GM11168 (cell line): ENCODE measurements around the gene TRIM66.

Experiments used
- in situ Hi-C: fragments of 300-500 bp; cut with MboI; formaldehyde crosslinking; loops from one replicate; pipeline ENCODE4 v1.12.0; 2022; ENCODE audit warnings: low sequenced_read_pairs; ENCODE audit not compliant: unreplicated experiment

Gene TRIM66

DNA sequence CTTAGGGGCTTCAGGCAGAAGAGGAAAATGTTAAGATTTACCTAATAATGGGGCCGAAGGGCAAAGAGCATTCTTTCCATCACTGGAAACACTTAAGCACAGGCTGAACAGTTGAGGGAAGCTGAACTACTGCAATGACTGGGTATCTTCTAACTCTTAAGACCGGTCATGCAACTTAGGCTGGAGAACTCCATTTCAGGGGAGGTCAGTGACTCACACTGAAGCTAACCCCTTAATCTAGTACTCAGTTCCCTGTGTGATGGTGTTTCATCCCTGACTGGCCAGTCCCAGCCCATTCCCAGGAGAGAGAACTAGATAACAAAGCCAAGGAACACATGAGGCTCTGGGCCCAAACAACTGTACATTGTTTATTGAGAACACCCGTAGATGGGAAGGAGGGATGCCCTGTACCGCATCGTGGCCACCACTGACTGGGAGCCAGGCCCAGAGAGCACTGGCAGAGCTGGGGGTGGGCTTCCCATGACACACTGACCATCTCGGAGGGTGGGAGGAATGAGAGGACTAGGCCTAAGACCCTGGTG is 10.6 kb upstream of the TRIM66 start:
- in situ Hi-C loops: loop anchor here (25.0 kb wide), 1 partner anchor 269 kb away; the partner anchor contains the start of gene TMEM9B

DNA sequence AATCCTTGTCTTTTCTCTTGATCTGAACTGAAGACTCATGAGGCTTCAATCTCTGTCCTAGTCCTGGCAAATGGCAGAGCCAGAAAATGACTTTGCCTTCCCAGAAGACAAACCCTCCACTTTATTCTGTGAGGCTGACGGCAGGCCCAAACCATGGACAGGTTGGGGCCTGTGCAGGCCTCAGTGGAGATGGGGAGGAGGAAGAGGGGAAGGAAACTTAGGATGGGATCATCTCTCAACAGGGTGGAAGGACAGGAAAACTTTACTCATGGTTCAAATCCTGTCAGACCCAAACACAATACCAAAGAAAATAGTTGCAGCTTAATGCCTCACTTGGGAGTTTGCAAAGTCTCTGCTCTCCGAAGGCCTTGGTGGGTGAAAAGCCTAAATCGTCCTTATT is 10.0 kb upstream of the TRIM66 start:
- in situ Hi-C loops: loop anchor here (25.0 kb wide), 1 partner anchor 270 kb away; the partner anchor contains the start of gene TMEM9B

DNA sequence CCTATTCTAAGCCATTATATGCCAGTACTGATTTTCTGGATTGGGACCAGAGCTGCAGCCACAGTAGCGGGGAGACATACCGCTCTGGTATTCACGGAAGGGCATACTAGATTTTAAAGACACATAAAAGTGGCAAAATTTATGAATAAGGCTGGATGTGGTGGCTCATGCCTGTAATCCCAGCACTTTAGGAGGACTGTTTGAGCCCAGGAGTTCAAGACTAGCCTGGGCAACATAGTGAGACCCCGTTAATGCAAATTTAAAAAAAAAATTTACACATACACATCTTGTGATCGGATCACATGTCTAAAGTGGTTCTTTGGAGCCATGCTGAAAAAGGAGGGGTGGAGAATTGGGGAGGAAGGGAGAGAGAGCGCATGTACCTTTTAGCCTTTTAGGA is 9.1 kb upstream of the TRIM66 start:
- in situ Hi-C loops: loop anchor here (25.0 kb wide), 1 partner anchor 271 kb away; the partner anchor contains the start of gene TMEM9B

DNA sequence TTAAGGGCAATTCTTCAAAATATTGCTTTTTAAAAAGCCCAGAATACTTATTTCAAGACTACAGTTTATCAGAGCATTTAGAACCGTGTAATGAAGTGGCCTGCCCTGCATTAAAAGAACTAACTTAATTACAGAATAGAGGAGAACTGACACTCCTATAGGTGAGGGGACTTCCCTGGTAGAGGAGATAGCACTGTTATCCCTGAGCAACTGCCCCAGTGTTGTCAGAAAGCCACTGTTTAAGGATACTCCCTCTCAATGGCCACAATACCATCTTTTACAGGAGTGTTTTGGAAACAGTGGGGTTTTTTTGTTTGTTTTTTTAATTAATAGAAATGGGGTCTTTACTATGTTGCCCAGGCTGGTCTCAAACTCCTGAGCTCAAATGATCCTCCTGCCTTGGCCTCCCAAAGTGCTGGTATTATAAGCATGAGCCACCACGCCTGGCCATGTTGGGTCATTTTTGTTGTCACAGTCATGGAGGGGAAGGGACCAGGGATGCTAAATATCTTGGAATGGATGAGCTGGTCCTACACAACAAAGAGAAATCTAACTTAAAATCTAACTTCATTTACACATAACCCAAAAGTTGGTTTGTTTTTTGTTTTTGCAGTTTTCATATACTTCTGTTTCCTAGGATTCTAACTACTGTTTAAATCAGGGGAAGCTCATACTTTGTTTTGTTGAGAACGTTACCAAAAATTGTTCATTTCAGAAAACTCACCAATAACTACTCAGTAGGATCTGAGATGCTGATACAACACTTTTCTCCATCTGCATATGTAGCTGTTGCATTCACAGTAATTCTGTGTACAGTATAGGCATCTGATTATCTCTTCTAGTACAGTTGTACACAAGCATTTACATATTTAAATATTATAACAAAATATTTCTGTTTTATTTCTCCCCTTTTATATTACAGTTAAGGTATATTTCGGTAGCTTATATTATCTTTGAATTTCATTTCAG is 8.2 kb upstream of the TRIM66 start:
- in situ Hi-C loops: loop anchor here (25.0 kb wide), 1 partner anchor 272 kb away; the partner anchor contains the start of gene TMEM9B

DNA sequence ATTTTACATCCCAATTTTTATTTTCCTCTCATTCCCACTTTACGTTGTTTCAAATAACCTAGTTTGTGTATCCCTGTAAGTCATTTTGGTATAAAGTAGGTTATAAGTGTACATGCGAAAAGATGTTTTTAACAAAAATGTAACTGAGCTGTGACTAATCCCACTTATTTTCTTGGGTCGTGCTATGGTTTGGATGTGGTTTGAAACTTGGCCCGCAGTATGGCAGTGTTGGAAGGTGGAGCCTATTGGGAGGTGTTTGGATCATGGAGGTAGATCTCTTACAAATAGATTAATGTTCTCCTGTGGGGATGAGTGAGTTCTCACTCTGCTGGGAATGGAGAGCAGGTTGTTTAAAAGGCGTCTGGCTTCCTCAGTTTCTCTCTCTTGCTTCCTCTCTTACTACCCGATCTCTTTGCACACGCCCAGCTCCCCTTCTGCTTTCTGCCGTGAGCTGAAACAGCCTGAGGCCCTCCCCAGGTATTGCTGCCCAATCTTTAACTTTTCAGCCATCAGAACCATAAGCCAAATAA is 7.3 kb upstream of the TRIM66 start:
- in situ Hi-C loops: loop anchor here (25.0 kb wide), 1 partner anchor 273 kb away; the partner anchor contains the start of gene TMEM9B

DNA sequence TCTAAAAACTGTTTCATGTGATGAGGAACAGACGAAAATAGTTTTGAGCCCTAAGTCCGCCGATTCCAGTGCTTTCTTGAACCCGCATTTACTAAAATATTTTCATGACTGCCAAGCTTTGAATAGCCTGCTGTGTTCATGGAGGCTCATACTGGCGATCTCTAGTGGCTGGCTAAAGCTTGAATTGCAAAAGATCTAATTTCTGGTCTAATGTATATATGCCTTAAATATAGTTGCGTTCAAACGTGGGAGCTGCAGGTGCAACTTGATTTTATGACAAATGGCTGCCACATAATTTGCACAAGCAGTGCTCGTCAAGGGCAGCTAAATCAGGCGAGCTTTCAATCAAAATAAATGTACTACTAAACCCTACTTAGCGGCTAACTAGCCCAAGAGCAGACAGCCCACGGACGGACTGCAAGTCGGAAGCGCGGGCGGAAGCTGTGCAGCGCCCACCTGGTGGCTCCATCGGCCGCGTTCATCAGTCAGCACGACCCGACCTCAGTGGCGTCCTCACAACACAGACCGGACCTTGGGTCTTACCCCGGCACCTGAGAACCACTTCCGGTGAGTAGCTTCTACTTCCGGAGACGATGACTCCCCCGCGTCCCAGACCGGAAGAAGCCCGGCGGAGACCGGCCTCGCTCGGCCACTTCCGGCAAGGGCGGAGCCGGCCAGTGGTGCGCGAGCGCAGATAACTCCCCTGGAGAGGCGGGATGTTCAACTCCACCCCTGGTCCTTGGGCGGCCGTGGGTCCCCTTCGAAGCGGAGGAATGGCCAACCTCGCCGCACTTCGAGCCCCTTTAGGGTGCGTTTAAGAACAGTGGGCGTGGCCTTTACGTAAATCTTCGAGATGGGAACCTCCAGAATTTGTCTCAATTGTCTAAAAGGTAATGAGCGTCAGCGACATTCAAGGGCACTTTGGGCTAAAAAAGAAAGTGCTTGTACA is 6.2 kb upstream of the TRIM66 start:
- in situ Hi-C loops: loop anchor here (25.0 kb wide), 1 partner anchor 274 kb away; the partner anchor contains the start of gene TMEM9B

DNA sequence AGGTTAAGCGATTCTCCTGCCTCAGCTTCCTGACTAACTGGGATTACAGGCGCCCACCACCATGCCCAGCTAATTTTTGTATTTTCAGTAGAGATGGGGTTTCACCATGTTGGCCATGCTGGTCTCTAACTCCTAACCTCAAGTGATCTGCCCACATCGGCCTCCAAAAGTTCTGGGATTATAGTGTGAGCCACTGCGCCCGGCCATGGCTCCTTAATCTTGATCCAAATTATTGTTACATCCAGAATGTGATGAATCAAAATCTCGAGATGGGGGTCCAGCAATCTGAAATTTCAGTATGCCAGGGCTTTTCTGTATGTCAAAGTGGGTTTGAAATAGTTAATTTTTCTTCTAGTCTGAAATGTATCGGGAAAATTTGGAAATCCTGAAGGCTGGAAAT is 3.9 kb upstream of the TRIM66 start:
- in situ Hi-C loops: loop anchor here (25.0 kb wide), 1 partner anchor 276 kb away; the partner anchor contains the start of gene TMEM9B

DNA sequence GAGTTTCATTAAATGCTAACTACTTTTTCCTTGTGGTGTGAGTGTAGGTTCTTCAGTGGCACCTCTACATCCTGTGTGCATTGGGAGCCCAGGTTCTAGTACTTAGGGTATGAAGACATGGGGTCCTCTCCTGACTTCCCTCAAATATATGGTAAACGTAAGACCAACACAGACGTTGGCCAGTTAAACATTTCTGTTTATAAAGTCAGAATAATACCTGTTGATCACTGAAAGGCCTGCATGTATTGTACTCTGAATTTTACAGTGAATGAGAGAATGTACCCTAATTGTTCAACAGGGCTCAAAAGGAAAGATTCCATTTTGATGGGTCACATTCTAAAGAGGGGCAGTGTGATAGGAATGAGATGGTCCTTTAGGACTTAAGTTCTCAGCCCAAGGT is 3.4 kb upstream of the TRIM66 start:
- in situ Hi-C loops: loop anchor here (25.0 kb wide), 1 partner anchor 276 kb away; the partner anchor contains the start of gene TMEM9B

DNA sequence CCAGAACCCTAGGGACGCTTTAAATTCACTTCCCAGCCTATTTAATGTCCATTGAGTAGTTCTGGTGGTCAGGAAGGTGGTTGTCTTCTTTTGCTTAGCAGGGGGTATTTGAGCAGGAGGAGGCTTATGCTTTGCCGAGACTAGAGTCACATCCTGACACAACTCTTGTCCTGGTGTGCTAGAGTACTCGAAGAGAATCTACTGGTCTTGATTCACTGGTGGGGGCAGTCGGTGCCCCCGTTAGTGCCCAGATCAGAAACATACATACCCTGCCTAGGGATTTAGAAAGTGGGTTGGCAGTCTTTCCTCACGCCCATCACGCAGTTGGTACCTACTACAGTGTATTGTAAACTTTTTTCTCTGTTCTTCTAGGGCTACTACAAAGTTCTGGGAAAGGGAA is 2.8 kb upstream of the TRIM66 start:
- in situ Hi-C loops: loop anchor here (25.0 kb wide), 1 partner anchor 277 kb away; the partner anchor contains the start of gene TMEM9B

DNA sequence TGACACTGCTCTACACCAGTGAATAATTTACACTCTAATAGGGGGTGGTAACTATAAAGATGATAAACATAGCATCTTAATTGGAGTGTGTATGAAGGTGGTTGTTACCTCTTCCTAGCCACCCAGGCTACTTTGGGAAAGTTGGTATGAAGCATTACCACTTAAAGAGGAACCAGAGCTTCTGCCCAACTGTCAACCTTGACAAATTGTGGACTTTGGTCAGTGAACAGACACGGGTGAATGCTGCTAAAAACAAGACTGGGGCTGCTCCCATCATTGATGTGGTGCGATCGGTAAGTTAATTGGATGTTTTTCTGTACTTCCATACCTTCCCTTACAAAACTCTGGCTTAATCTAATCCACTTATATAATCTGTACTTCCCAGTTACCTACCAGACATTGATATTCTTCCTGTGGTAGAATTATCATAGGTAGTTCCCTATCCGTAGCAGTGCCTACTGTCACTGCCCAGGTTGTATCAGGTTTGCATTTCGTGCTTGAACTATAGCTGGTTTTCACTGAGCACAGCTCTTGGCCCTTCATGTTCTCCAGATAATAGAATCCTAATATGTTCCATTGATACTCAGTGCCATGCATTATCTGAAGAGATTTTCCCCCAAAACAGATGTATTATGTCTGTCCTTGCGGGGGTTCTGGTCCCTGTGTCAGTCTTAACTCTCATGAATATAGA is 2.3 kb upstream of the TRIM66 start:
- in situ Hi-C loops: loop anchor here (25.0 kb wide), 1 partner anchor 278 kb away; the partner anchor contains the start of gene TMEM9B

DNA sequence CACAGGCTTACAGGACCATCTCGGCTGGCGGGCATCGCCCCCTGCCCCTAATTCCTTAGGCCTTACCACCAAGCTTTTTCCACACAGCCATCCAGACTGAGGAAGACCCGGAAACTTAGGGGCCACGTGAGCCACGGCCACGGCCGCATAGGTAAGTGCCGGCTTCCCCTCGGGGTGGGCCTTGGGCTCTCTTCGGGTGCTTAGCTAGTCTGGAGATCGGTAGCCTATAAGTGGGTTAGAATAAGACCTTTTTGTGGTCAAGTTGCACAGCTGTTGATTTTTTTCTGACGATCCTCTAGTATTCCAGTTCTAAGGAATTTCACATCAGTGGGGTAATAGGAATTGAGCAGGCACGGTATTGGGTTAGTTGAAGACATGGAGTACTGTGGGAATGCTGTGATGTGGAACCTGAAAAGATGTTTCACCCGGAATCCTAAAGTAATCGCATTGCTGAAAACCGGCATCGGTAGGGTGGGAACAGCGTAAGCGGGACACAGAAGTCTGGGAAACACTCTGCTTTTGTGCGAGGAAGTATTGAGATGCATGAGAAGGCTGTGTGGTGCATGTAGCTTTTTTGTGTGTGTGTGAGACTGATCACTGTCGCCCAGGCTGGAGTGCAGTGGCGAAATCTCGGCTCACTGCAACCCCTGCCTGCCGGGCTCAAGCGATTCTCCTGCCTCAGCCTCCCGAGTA is 796 bp upstream of the TRIM66 start:
- in situ Hi-C loops: loop anchor here (25.0 kb wide), 1 partner anchor 279 kb away; the partner anchor contains the start of gene TMEM9B

DNA sequence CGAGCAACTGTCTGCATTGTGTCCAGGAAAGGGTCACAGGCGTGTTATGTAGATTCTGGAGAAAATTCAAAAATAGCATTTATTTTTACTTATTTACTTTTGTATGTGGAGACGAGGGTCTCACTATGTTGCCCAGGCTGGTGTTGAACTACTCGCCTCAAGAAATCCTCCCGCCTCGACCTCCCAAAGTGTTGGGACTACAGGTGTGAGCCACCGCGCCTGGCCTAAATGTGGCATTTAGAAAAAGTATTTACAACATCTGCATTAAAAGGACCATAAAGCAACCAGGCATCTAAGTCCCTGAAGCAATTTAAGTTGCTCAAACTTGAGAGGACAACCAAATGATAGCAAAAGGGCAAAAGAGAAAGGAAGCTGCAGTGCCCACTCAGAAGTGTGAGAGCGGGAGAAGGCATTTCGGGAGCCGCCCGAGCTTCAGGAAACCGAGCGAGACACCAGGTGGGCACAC is 595 bp downstream of the TRIM66 start:
- in situ Hi-C loops: loop anchor here (25.0 kb wide), 1 partner anchor 280 kb away; the partner anchor contains the start of gene TMEM9B

DNA sequence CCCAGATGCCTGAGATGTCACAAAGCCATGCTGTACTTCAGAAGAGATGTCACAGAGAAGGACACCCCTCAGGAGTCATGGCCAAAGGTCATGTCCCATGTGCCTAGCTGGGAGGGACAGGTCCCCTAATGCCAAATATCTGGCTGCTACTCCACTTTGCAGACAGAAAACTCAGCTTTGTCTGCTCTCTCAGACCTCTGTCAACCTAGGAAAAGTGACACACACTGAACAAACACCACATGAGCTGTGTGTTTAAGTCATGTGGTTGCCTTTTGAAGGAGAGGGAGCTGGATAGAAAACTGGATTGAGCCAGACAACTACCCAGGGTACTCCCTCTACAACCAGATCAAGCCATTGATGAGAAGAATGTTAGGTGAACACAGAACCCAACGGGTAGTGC is 3.5 kb downstream of the TRIM66 start:
- in situ Hi-C loops: loop anchor here (25.0 kb wide), 1 partner anchor 283 kb away; the partner anchor contains the start of gene TMEM9B

DNA sequence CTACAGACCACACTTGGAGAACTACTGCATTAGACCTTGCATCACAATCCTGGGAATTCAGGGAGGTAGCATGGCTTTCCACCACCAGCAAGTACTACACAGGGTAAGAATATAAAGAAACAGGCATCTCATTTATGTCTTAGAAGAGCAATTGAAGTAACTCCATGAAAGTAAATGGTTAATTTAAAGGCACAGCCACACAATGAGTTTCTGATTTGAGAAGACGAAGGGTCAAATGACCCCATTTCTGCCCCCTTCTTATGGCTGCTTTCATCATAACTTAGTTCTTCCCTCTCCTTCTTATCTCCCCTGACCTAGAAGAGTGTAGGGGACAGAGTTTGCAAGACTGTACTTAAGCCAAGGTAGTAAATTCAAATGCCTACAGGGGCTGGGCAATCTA is 6.0 kb downstream of the TRIM66 start:
- in situ Hi-C loops: loop anchor here (25.0 kb wide), 1 partner anchor 286 kb away; the partner anchor contains the start of gene TMEM9B

DNA sequence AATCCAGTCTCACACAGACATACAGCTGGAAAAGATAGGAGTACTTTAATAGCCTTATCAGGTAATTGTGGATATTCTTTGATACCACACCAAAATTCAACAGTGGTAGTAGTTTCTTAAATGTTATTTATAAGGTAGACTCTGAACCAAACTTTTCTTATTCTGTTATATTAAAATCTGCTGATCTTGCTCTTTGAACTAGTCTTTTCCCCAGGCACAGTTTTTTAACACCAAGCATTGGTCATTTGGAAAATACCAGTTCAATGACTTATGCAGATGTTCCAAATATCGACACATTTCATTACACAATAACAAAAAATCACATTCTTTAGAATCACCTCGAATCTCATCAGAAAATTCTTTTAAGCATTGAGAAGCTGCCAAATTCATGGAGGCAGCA is 7.6 kb downstream of the TRIM66 start:
- in situ Hi-C loops: loop anchor here (25.0 kb wide), 1 partner anchor 287 kb away; the partner anchor contains the start of gene TMEM9B

DNA sequence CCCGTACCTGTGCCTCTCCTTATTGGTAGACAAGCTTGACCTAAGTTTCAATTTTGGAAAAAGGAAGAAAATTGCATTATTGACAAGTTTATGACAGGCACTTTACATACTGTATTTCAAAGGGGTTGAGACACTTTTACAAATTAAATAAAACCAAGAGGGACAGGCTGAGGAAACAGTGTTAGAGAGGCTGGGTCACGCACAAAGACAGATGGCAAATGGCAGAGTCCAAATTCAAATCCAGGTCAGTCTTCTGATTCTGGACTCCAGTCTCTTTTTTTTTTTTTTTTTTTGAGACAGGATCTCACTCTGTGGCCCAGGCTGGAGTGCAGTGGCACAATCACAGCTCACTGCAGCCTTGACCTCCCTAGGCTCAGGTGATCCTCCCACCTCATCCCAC is 10.1 kb downstream of the TRIM66 start:
- in situ Hi-C loops: no loop called here

DNA sequence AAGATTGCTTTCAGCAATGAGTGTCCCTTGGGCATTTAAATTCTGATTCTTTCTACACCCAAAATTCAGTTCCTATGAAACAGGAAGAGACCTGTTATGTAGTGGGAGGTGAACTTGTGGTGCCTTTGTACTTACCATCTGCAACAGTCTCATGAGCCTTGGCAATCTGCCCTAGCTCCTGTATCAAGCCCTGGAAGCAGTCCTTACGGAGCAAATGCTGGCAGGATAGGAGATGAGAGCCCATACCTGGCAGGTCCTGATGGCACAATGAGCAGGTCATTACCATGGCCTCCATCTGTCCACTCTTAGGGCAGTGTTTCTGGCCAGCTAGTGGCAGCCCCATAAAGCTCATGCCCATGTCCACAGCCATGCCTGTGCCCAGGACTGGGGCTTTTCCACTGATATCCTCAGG is 10.8 kb downstream of the TRIM66 start:
- in situ Hi-C loops: no loop called here

DNA sequence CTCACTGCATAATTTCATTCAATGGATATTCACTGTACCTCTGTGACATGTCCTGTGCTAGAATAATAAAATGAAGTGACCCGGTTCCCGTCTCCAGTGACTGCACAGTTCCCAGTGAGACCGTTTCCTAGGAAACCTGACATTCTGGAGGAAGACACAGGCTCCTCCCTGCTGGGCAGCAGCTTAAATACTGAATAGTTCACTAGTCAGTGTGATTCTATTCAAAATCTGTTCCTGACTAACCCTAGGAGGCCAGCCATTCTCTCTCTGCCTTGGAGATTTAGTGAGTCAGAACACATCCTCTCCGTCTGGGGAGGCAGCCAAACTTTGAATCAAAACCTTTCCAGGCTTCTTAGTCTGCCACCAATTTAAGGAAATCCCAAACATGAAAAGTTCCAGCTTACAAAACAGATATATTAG is 11.3 kb downstream of the TRIM66 start:
- in situ Hi-C loops: no loop called here
